TTC549 (cell line): ENCODE measurements around the gene KRTAP23-1.

Source experiments
- FAIRE-seq: peaks from 2 replicates; lab custom pipeline; 2012; peaks lifted over from hg19 to GRCh38; lab: Jason Lieb, UNC

Gene KRTAP23-1

GRCh38 chr21:30306884-30307283, 41.5 kb downstream of the KRTAP23-1 start:
- no peak for FAIRE-seq

GRCh38 chr21:30305136-30305535, 43.3 kb downstream of the KRTAP23-1 start:
- FAIRE-seq = no peak
